Activated CD8-positive, alpha-beta T cell treated with anti-CD3 and anti-CD28 coated beads for 36 hours (primary cell): Measurements from ENCODE around the gene MAGI2. TPM values are rescaled to one million over a fixed set of nuclear protein-coding genes. Genes with fewer than 3 reads are reported as not detected.

ENCODE experiments used
- ATAC-seq: fragments of 200-7000 bp; cut with Tn5 transposase; one replicate; pipeline ENCODE4 v1.10.0; 2021; ENCODE audit warnings: mild to moderate bottlenecking, moderate library complexity
- CTCF ChIA-PET: fragments of 350-600 bp; sonication (Branson Sonifier 250); formaldehyde crosslinking; loops from one replicate; lab custom pipeline; 2021; ENCODE audit warnings: antibody characterized with exemption; lab: Charles Lee
- POLR2A ChIA-PET: fragments of 350-600 bp; sonication (Branson Sonifier 250); formaldehyde crosslinking; loops from one replicate; lab custom pipeline; 2021; ENCODE audit warnings: antibody characterized with exemption; lab: Charles Lee
- DNase-seq: peaks from one replicate; pipeline ENCODE4 v3.0.0-alpha.2; 2020
- H3K27ac Mint-ChIP-seq: one replicate; pipeline ENCODE4 v1.8.0; 2021; ENCODE audit warnings: mild to moderate bottlenecking, mixed read lengths
- H3K27me3 Mint-ChIP-seq: one replicate; pipeline ENCODE4 v1.8.0; 2021; ENCODE audit warnings: mixed read lengths
- H3K36me3 Mint-ChIP-seq: one replicate; pipeline ENCODE4 v1.8.0; 2021; ENCODE audit warnings: low read depth, mixed read lengths
- H3K4me1 Mint-ChIP-seq: one replicate; pipeline ENCODE4 v1.8.0; 2021; ENCODE audit warnings: low read depth, mixed read lengths
- H3K4me3 Mint-ChIP-seq: one replicate; pipeline ENCODE4 v1.8.0; 2021; ENCODE audit warnings: mild to moderate bottlenecking, moderate library complexity, mixed read lengths
- H3K9me3 Mint-ChIP-seq: one replicate; pipeline ENCODE4 v1.8.0; 2021; ENCODE audit warnings: mixed read lengths
- intact Hi-C: fragments of 100-400 bp; cut with micrococcal nuclease; formaldehyde crosslinking; loops from one replicate; pipeline ENCODE4 v1.10.0; 2022
- total RNA-seq, 2 experiments: library from RNA; stranded (reverse); gene quantifications; one replicate each; pipeline ENCODE4 v1.2.3, GENCODE V29; 2021
- TF ChIP-seq, protein P1 (sequence below): fragments of 200-600 bp; IDR thresholded peaks from one replicate; pipeline ENCODE4 v1.8.0; 2022; ENCODE audit warnings: antibody characterized with exemption, mild to moderate bottlenecking

MAGI2 gene
- total RNA-seq, 2 experiments from 2014 or later: 0.04 to 0.09 TPM

DNA sequence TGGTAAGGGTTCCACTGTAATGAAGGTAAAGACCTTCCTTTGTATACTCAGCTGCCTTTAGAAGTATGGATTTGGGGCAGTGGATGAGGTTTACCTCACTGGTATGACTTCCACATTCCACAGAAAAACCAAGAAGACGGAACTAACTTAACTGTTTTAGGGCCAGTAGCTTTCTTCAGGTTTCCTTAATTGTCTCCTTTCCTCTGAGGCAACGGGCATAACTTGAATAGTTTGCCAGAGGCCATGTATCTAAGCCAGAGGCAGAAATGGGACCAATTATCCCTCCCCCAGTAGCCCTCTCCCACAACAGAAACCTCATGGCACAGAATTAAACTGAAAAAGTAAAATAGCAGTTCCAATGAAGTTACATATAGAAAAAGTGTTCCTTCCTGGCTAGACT is 1373.2 kb downstream of the MAGI2 start:
- no peak overlapping the region for H3K27ac Mint-ChIP-seq
- POLR2A ChIA-PET: no interaction called here
- ATAC-seq: no peak
- H3K36me3 Mint-ChIP-seq: no peaks in the 10 kb centered on the region
- TF ChIP-seq, protein P1, sequence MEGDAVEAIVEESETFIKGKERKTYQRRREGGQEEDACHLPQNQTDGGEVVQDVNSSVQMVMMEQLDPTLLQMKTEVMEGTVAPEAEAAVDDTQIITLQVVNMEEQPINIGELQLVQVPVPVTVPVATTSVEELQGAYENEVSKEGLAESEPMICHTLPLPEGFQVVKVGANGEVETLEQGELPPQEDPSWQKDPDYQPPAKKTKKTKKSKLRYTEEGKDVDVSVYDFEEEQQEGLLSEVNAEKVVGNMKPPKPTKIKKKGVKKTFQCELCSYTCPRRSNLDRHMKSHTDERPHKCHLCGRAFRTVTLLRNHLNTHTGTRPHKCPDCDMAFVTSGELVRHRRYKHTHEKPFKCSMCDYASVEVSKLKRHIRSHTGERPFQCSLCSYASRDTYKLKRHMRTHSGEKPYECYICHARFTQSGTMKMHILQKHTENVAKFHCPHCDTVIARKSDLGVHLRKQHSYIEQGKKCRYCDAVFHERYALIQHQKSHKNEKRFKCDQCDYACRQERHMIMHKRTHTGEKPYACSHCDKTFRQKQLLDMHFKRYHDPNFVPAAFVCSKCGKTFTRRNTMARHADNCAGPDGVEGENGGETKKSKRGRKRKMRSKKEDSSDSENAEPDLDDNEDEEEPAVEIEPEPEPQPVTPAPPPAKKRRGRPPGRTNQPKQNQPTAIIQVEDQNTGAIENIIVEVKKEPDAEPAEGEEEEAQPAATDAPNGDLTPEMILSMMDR: no peak
- CTCF ChIA-PET: no interaction called here
- H3K27me3 Mint-ChIP-seq: no peaks in the 10 kb centered on the region
- H3K4me3 Mint-ChIP-seq: no peak overlapping the region
- intact Hi-C loops: no loop called here
- no peaks in the 10 kb centered on the region for H3K9me3 Mint-ChIP-seq
- no peaks in the 10 kb centered on the region for H3K4me1 Mint-ChIP-seq
- no peak for DNase-seq

DNA sequence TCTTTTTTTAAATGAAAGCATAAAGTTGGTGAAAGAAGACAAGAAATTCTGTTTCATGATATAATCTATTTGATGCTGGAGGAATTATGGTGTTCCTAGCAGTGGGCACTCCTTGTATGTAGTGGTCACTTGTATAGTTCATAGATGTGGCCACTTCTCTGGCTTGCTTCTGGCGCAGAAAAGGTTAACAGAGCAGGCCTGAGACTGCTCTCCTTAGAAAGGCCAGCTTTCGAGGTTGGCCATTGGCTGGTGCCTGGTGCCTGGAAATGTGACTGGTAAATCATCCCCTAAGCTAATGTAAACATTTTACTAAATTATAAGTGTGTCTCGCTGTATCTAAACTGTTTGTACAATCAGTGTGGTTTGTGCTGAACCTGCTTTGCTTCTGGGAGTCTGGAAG is 1378.8 kb downstream of the MAGI2 start:
- H3K4me3 Mint-ChIP-seq: no peak overlapping the region
- H3K4me1 Mint-ChIP-seq: no peaks in the 10 kb centered on the region
- ATAC-seq (no peak), DNase-seq (no peak)
- H3K9me3 Mint-ChIP-seq: no peaks in the 10 kb centered on the region
- ChIA-PET POLR2A (no interaction called here), CTCF (no interaction called here)
- intact Hi-C loops: no loop called here
- no peaks in the 10 kb centered on the region for H3K36me3 Mint-ChIP-seq
- TF ChIP-seq, protein P1: no peak
- no peak overlapping the region for H3K27ac Mint-ChIP-seq
- peaks cover 4% of the 10 kb centered on the region for H3K27me3 Mint-ChIP-seq

DNA sequence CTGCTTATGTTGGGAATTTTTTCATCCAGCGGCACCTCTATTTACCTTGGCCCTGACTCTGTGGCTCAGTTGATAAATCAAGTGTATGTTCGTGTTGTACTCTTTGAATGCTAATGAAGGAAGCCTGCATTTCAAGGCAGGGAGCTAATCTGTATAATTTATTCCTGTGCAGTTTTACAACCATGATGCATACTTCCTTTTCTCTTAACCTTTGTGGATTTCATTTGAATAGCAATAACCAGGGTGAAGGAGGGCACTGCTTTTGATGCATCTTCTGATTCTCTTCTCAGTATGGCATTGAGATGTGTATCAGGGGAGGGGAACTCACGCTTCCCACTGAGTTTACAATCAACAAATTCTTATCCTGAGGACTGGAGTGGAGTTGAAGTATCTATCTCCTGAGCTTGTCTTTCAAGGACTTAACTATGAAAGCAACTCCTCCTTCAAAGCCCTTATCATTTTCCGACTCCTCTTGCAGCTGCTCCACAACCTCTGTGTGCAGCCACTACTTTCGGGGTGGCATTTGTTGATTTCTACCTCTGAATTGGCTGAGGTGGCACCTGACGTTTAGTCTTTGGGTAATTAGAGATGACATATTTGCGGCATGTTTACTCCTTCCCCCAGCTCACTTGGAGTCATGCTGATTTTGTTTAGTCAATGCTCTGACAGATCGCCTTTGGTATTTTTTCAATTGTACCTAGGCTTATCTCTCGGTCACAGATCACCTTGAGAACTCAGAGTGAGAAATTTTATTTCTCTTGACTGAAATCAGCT is 1379.7 kb downstream of the MAGI2 start:
- CTCF ChIA-PET: interaction anchor here (1.2 kb wide), 1 partner anchor 422 kb away, joined by 4 read pairs; no protein-coding TSS in a partner anchor
- peaks cover 5% of the 10 kb centered on the region for H3K27me3 Mint-ChIP-seq
- no peaks in the 10 kb centered on the region for H3K4me1 Mint-ChIP-seq
- POLR2A ChIA-PET: no interaction called here
- TF ChIP-seq, protein P1: no peak
- H3K4me3 Mint-ChIP-seq: no peak overlapping the region
- H3K27ac Mint-ChIP-seq: no peak overlapping the region
- no peaks in the 10 kb centered on the region for H3K36me3 Mint-ChIP-seq
- intact Hi-C loops: no loop called here
- ATAC-seq (no peak), DNase-seq (no peak)
- H3K9me3 Mint-ChIP-seq: no peaks in the 10 kb centered on the region

GRCh38 chr7:78072201-78072590 is 1381.3 kb downstream of the MAGI2 start:
- ChIA-PET POLR2A (no interaction called here), CTCF (no interaction called here)
- intact Hi-C loops: no loop called here
- Mint-ChIP-seq H3K36me3 (no peaks in the 10 kb centered on the region), H3K4me1 (no peaks in the 10 kb centered on the region), H3K27me3 (peaks cover 5% of the 10 kb centered on the region), H3K27ac (no peak overlapping the region), H3K4me3 (no peak overlapping the region), H3K9me3 (no peaks in the 10 kb centered on the region)
- ATAC-seq (no peak), DNase-seq (no peak)
- TF ChIP-seq, protein P1: no peak

GRCh38 chr7:78071491-78072200 is 1381.8 kb downstream of the MAGI2 start:
- H3K4me3 Mint-ChIP-seq: no peak overlapping the region
- ATAC-seq: no peak
- POLR2A ChIA-PET: no interaction called here
- DNase-seq: no peak
- TF ChIP-seq, protein P1: no peak
- no peaks in the 10 kb centered on the region for H3K9me3 Mint-ChIP-seq
- no peaks in the 10 kb centered on the region for H3K36me3 Mint-ChIP-seq
- peaks cover 5% of the 10 kb centered on the region for H3K27me3 Mint-ChIP-seq
- no peak overlapping the region for H3K27ac Mint-ChIP-seq
- CTCF ChIA-PET: no interaction called here
- intact Hi-C loops: no loop called here
- no peaks in the 10 kb centered on the region for H3K4me1 Mint-ChIP-seq
